GM23338 (cell line): Measurements from ENCODE around the gene BAG5. TPM values are rescaled to one million over a fixed set of nuclear protein-coding genes. Genes with fewer than 3 reads are reported as not detected.

Source experiments
- ATAC-seq: fragments of 200-7000 bp; cut with Tn5 transposase; 3 replicates; pipeline ENCODE4 v1.9.1; 2020
- DNase-seq: peaks from one replicate; pipeline ENCODE4 v3.0.0-alpha.2; 2015; ENCODE audit warnings: low spot score
- H2AFZ ChIP-seq: fragments of 200-600 bp; sonication (generic); 2 replicates; pipeline ENCODE4 v1.8.0; 2016; ENCODE audit warnings: antibody characterized with exemption, mild to moderate bottlenecking, moderate library complexity
- H3F3A ChIP-seq: fragments of 200-600 bp; sonication (generic); replicated peaks from 2 replicates; pipeline ENCODE4 v1.8.0; 2017; ENCODE audit warnings: antibody characterized with exemption, mixed run types, low read depth
- H3K27ac ChIP-seq: fragments of 200-600 bp; sonication (generic); 2 replicates; pipeline ENCODE4 v1.6.1; 2016; ENCODE audit warnings: low read depth
- H3K27me3 ChIP-seq: fragments of 200-600 bp; sonication (generic); 2 replicates; pipeline ENCODE4 v1.8.0; 2016; ENCODE audit warnings: mild to moderate bottlenecking, mixed run types, moderate library complexity; ENCODE audit not compliant: insufficient read depth
- H3K36me3 ChIP-seq: fragments of 200-600 bp; sonication (generic); 2 replicates; pipeline ENCODE4 v1.8.0; 2016; ENCODE audit warnings: mild to moderate bottlenecking; ENCODE audit not compliant: insufficient read depth
- H3K4me1 ChIP-seq: fragments of 200-600 bp; sonication (generic); 2 replicates; pipeline ENCODE4 v1.8.0; 2016; ENCODE audit warnings: mild to moderate bottlenecking, moderate library complexity; ENCODE audit not compliant: insufficient read depth
- H3K4me2 ChIP-seq: fragments of 200-600 bp; sonication (generic); 2 replicates; pipeline ENCODE4 v1.7.1; 2017; ENCODE audit warnings: mixed run types
- H3K4me3 ChIP-seq: fragments of 200-600 bp; sonication (generic); 2 replicates; pipeline ENCODE4 v1.6.1; 2016; ENCODE audit warnings: mixed run types
- H3K79me2 ChIP-seq: fragments of 200-600 bp; sonication (generic); replicated peaks from 2 replicates; pipeline ENCODE4 v1.8.0; 2017; ENCODE audit warnings: mild to moderate bottlenecking; ENCODE audit not compliant: insufficient read depth
- H3K9me2 ChIP-seq: fragments of 200-600 bp; sonication (generic); 2 replicates; pipeline ENCODE4 v1.8.0; 2017; ENCODE audit not compliant: insufficient read depth
- H4K20me1 ChIP-seq: fragments of 200-600 bp; sonication (generic); replicated peaks from 2 replicates; pipeline ENCODE4 v1.8.0; 2017; ENCODE audit warnings: mild to moderate bottlenecking; ENCODE audit not compliant: insufficient read depth
- H3K27ac Mint-ChIP-seq: 2 replicates; pipeline ENCODE4 v1.8.0; 2020; ENCODE audit warnings: inconsistent platforms, mild to moderate bottlenecking, moderate library complexity, mixed read lengths
- H3K27me3 Mint-ChIP-seq: 3 replicates; pipeline ENCODE4 v1.8.0; 2022; ENCODE audit warnings: low read depth, mild to moderate bottlenecking, moderate library complexity, mixed read lengths, inconsistent platforms; ENCODE audit not compliant: insufficient read depth, poor library complexity
- H3K36me3 Mint-ChIP-seq: 3 replicates; pipeline ENCODE4 v1.8.0; 2021; ENCODE audit warnings: low read depth, mild to moderate bottlenecking, inconsistent platforms, moderate library complexity, mixed read lengths
- H3K4me1 Mint-ChIP-seq: 3 replicates; pipeline ENCODE4 v1.8.0; 2020; ENCODE audit warnings: mild to moderate bottlenecking, inconsistent platforms, mixed read lengths
- H3K4me3 Mint-ChIP-seq: 3 replicates; pipeline ENCODE4 v1.8.0; 2021; ENCODE audit warnings: moderate library complexity, mild to moderate bottlenecking, inconsistent platforms, mixed read lengths
- H3K9me3 Mint-ChIP-seq: 3 replicates; pipeline ENCODE4 v1.8.0; 2020; ENCODE audit warnings: moderate library complexity, mild to moderate bottlenecking, inconsistent platforms, mixed read lengths
- CTCF ChIP-seq, 2 experiments: fragments of 200-600 bp in 1 of 2; sonication (generic) in 1 of 2; conservative IDR thresholded peaks; 2 replicates each; pipeline versions ENCODE4 v1.5.1 to v1.6.1; 2016 to 2017; ENCODE audit warnings: antibody characterized with exemption in 2 of 2, low read depth in 2 of 2, mild to moderate bottlenecking in 2 of 2, moderate library complexity in 1 of 2
- ETS1 ChIP-seq: IDR thresholded peaks from 2 replicates; pipeline ENCODE4 v1.6.1; 2016; ENCODE audit warnings: antibody characterized with exemption
- ZNF114 ChIP-seq: fragments of 250-450 bp; sonication (Bioruptor Pico); IDR thresholded peaks from 2 replicates; pipeline ENCODE4 v1.5.0; 2020; ENCODE audit warnings: mild to moderate bottlenecking, moderate library complexity
- polyA plus RNA-seq: library from polyadenylated mRNA; unstranded; fragments of >200 nt; fragmentation: Nextera tagmentation; extraction: Ambion mirVana; gene quantifications from 2 replicates; pipeline ENCODE4 v1.2.1, GENCODE V29; 2016
- total RNA-seq: library from RNA; depleted of rRNA; stranded (reverse); fragments of >200 nt; shearing (Covaris generic); gene quantifications from 2 replicates; pipeline ENCODE4 v1.2.3, GENCODE V29; 2014
- TF ChIP-seq, protein P1 (sequence below): fragments of 250-450 bp; sonication (Bioruptor Pico); IDR thresholded peaks from 2 replicates; pipeline ENCODE4 v1.5.0; 2020; ENCODE audit warnings: mild to moderate bottlenecking, moderate library complexity

The BAG5 gene
- total and polyA plus RNA-seq, 2 experiments from 2014 or later = 21.1 to 29.2 TPM

- Mint-ChIP-seq H3K4me3 (peak overlapping the region; percentile 67; the same call in 2 of the 3 replicates), H3K4me1 (peaks cover 24% of the 10 kb centered on the region), H3K27ac (no peak overlapping the region), H3K36me3 (peaks cover 9% of the 10 kb centered on the region), H3K9me3 (peaks cover 4% of the 10 kb centered on the region; the same call in 1 of the 3 replicates), H3K27me3 (peaks cover 30% of the 10 kb centered on the region)
- DNase-seq (no peak), ATAC-seq (no peak)
- Histone ChIP-seq H2AFZ (no peak overlapping the region), H3K4me1 (peaks cover 8% of the 10 kb centered on the region), H3K9me2 (no peaks in the 10 kb centered on the region), H3F3A (peaks cover 21% of the 10 kb centered on the region), H3K36me3 (no peaks in the 10 kb centered on the region; the same call in 1 of the 2 replicates), H3K4me2 (peak overlapping the region; percentile 94), H3K27me3 (peaks cover 22% of the 10 kb centered on the region), H3K4me3 (peak overlapping the region; percentile 67; the same call in 1 of the 2 replicates), H4K20me1 (peaks cover 11% of the 10 kb centered on the region), H3K79me2 (peaks cover under 1% of the 10 kb centered on the region), H3K27ac (no peak overlapping the region)
- peak; percentile 42 to 61 for TF ChIP-seq CTCF (conservative IDR thresholded peaks at IDR 0.05; ENCODE audit: low read depth in 2 of 2)
- TF ChIP-seq ETS1 = no peak
These were observed 38.2 kb downstream of the BAG5 start for GRCh38 chr14:103524002-103524935.

GRCh38 chr14:103523575-103523954, 38.9 kb downstream of the BAG5 start:
- H3K27ac Mint-ChIP-seq = no peak overlapping the region
- TF ChIP-seq, protein P1, sequence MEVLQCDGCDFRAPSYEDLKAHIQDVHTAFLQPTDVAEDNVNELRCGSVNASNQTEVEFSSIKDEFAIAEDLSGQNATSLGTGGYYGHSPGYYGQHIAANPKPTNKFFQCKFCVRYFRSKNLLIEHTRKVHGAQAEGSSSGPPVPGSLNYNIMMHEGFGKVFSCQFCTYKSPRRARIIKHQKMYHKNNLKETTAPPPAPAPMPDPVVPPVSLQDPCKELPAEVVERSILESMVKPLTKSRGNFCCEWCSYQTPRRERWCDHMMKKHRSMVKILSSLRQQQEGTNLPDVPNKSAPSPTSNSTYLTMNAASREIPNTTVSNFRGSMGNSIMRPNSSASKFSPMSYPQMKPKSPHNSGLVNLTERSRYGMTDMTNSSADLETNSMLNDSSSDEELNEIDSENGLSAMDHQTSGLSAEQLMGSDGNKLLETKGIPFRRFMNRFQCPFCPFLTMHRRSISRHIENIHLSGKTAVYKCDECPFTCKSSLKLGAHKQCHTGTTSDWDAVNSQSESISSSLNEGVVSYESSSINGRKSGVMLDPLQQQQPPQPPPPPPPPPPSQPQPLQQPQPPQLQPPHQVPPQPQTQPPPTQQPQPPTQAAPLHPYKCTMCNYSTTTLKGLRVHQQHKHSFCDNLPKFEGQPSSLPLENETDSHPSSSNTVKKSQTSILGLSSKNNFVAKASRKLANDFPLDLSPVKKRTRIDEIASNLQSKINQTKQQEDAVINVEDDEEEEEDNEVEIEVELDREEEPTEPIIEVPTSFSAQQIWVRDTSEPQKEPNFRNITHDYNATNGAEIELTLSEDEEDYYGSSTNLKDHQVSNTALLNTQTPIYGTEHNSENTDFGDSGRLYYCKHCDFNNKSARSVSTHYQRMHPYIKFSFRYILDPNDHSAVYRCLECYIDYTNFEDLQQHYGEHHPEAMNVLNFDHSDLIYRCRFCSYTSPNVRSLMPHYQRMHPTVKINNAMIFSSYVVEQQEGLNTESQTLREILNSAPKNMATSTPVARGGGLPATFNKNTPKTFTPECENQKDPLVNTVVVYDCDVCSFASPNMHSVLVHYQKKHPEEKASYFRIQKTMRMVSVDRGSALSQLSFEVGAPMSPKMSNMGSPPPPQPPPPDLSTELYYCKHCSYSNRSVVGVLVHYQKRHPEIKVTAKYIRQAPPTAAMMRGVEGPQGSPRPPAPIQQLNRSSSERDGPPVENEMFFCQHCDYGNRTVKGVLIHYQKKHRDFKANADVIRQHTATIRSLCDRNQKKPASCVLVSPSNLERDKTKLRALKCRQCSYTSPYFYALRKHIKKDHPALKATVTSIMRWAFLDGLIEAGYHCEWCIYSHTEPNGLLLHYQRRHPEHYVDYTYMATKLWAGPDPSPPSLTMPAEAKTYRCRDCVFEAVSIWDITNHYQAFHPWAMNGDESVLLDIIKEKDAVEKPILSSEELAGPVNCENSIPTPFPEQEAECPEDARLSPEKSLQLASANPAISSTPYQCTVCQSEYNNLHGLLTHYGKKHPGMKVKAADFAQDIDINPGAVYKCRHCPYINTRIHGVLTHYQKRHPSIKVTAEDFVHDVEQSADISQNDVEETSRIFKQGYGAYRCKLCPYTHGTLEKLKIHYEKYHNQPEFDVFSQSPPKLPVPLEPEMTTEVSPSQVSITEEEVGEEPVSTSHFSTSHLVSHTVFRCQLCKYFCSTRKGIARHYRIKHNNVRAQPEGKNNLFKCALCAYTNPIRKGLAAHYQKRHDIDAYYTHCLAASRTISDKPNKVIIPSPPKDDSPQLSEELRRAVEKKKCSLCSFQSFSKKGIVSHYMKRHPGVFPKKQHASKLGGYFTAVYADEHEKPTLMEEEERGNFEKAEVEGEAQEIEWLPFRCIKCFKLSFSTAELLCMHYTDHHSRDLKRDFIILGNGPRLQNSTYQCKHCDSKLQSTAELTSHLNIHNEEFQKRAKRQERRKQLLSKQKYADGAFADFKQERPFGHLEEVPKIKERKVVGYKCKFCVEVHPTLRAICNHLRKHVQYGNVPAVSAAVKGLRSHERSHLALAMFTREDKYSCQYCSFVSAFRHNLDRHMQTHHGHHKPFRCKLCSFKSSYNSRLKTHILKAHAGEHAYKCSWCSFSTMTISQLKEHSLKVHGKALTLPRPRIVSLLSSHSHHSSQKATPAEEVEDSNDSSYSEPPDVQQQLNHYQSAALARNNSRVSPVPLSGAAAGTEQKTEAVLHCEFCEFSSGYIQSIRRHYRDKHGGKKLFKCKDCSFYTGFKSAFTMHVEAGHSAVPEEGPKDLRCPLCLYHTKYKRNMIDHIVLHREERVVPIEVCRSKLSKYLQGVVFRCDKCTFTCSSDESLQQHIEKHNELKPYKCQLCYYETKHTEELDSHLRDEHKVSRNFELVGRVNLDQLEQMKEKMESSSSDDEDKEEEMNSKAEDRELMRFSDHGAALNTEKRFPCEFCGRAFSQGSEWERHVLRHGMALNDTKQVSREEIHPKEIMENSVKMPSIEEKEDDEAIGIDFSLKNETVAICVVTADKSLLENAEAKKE (CRISPR knock-in tag) = no peak
- TF ChIP-seq CTCF (conservative IDR thresholded peaks at IDR 0.05; ENCODE audit: low read depth in 2 of 2) = no peak
- TF ChIP-seq ZNF114 (CRISPR knock-in tag) = no peak

More at GRCh38 chr14:103523575-103523954, 38.9 kb downstream of the BAG5 start:
- Histone ChIP-seq H2AFZ (peak overlapping the region; percentile 85; the same call in 1 of the 2 replicates), H3K4me3 (peak overlapping the region; percentile 67), H3K27me3 (peaks cover 22% of the 10 kb centered on the region), H3K27ac (no peak overlapping the region), H3K4me1 (peaks cover 13% of the 10 kb centered on the region), H3K4me2 (peak overlapping the region; percentile 94), H3K36me3 (no peaks in the 10 kb centered on the region; the same call in 1 of the 2 replicates), H3F3A (peaks cover 25% of the 10 kb centered on the region), H3K79me2 (no peaks in the 10 kb centered on the region), H4K20me1 (peaks cover 11% of the 10 kb centered on the region), H3K9me2 (no peaks in the 10 kb centered on the region)
- ATAC-seq = no peak
- peaks cover 34% of the 10 kb centered on the region for H3K27me3 Mint-ChIP-seq
- DNase-seq = peak; percentile 70
- peaks cover 14% of the 10 kb centered on the region for H3K36me3 Mint-ChIP-seq
- H3K4me1 Mint-ChIP-seq = peaks cover 26% of the 10 kb centered on the region
- peaks cover 4% of the 10 kb centered on the region; the same call in 1 of the 3 replicates for H3K9me3 Mint-ChIP-seq
- H3K4me3 Mint-ChIP-seq = peak overlapping the region; percentile 67
